Spleen (tissue), 7 donors: ENCODE data around the gene PPP1CB.

Source experiments
- POLR2AphosphoS5 ChIP-seq, 3 donors: sonication (generic); formaldehyde crosslinking; IDR thresholded peaks; one replicate each; pipeline ENCODE4 v1.5.1; 2017; ENCODE audit warnings: antibody characterized with exemption in 3 of 3
- TF ChIP-seq, protein P1 (sequence below), 11 experiments: fragments of 200-600 bp in 7 of 11; fragments of 450-650 bp in 4 of 11; sonication (generic) in 4 of 11; IDR thresholded peaks in 8 of 11; conservative IDR thresholded peaks in 3 of 11; 1 replicate in 7 of 11; 2 replicates in 4 of 11; pipeline versions ENCODE4 v1.4.0 to v1.8.0; 2016 to 2021; ENCODE audit warnings: antibody characterized with exemption in 11 of 11, inconsistent platforms in 4 of 11, mild to moderate bottlenecking in 1 of 11
- donor health status: DM: no; HTN: no; CAD: no; lungs with moderate emphysema.
- donor health status: DM: no; HTN: no; CAD: no.
- donor health status: DM: no; HTN: no; CAD: no.

DNA sequence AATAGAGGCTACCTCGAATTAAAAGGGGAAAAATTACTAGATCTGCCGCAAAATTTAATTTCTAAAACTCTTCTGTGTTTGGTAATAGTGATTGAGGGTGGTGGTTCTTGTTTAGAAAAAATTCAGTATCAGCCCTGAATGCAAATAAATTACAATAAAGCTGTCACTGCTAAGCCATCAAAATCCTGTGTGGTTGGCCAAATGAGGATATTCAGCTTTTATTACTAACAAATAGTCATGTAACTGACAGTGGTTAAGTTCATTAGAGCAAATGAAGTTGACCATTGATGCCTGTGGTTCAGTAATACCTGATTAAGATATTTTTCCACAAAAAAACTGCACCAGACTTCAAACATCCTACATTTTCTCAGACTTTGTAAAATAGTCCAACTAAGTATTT, 14.4 kb downstream of the PPP1CB start:
- TF ChIP-seq, protein P1, sequence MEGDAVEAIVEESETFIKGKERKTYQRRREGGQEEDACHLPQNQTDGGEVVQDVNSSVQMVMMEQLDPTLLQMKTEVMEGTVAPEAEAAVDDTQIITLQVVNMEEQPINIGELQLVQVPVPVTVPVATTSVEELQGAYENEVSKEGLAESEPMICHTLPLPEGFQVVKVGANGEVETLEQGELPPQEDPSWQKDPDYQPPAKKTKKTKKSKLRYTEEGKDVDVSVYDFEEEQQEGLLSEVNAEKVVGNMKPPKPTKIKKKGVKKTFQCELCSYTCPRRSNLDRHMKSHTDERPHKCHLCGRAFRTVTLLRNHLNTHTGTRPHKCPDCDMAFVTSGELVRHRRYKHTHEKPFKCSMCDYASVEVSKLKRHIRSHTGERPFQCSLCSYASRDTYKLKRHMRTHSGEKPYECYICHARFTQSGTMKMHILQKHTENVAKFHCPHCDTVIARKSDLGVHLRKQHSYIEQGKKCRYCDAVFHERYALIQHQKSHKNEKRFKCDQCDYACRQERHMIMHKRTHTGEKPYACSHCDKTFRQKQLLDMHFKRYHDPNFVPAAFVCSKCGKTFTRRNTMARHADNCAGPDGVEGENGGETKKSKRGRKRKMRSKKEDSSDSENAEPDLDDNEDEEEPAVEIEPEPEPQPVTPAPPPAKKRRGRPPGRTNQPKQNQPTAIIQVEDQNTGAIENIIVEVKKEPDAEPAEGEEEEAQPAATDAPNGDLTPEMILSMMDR (IDR thresholded peaks at IDR 0.05 in 8 of 11, conservative IDR thresholded peaks at IDR 0.05 in 3 of 11): no peak
- no peak for TF ChIP-seq POLR2AphosphoS5 (IDR thresholded peaks at IDR 0.05)
